Caco-2 (cell line): Measurements from ENCODE around the gene PRR3. TPM values are rescaled to one million over a fixed set of nuclear protein-coding genes. Genes with fewer than 3 reads are reported as not detected.
A peak's percentile ranks its signal among the peaks of the same experiment; 100 is the strongest.

Source experiments
- BruUV-seq: library from RNA; stranded (reverse); fragments of 400-500 nt; replicated peaks from 2 replicates; lab custom pipeline; 2021; lab: Mats Ljungman, UMichigan
- CTCF ChIA-PET: fragments of 300-600 bp; sonication (Branson Sonifier 250); formaldehyde crosslinking; loops from one replicate; lab custom pipeline; 2022; ENCODE audit warnings: antibody characterized with exemption; lab: Charles Lee
- POLR2A ChIA-PET: fragments of 300-600 bp; sonication (Branson Sonifier 250); formaldehyde crosslinking; loops from one replicate; lab custom pipeline; 2022; ENCODE audit warnings: antibody characterized with exemption; lab: Charles Lee
- DNase-seq, 2 experiments: peaks; one replicate each; pipeline versions ENCODE4 v3.0.0 to v3.0.0-alpha.2; 2020 to 2022
- H3K27me3 ChIP-seq: replicated peaks from 2 replicates; pipeline ENCODE4 v1.6.0; 2011; ENCODE audit warnings: low read length; ENCODE audit not compliant: control insufficient read depth, insufficient read depth
- H3K36me3 ChIP-seq: 2 replicates; pipeline ENCODE4 v1.5.1; 2011; ENCODE audit warnings: low read length; ENCODE audit not compliant: control insufficient read depth, insufficient read depth
- H3K4me1 ChIP-seq: fragments of 250-450 bp; sonication (Bioruptor Pico); 2 replicates; pipeline ENCODE4 v1.5.1; 2020; ENCODE audit warnings: mild to moderate bottlenecking
- H3K4me3 ChIP-seq: 2 replicates; pipeline ENCODE4 v1.5.1; 2011; ENCODE audit warnings: low read depth, mild to moderate bottlenecking, control low read depth, low read length
- H3K9me3 ChIP-seq: fragments of 250-450 bp; sonication (Bioruptor Pico); 2 replicates; pipeline ENCODE4 v1.5.1; 2020; ENCODE audit warnings: mild to moderate bottlenecking, moderate library complexity
- H3K27ac Mint-ChIP-seq: one replicate; pipeline ENCODE4 v1.8.0; 2022; ENCODE audit warnings: mixed read lengths; ENCODE audit not compliant: unreplicated experiment
- H3K27me3 Mint-ChIP-seq: one replicate; pipeline ENCODE4 v1.8.0; 2022; ENCODE audit warnings: mixed read lengths; ENCODE audit not compliant: insufficient read depth, unreplicated experiment
- H3K36me3 Mint-ChIP-seq: one replicate; pipeline ENCODE4 v1.8.0; 2022; ENCODE audit warnings: mild to moderate bottlenecking, mixed read lengths; ENCODE audit not compliant: insufficient read depth, unreplicated experiment
- H3K4me1 Mint-ChIP-seq: one replicate; pipeline ENCODE4 v1.8.0; 2022; ENCODE audit warnings: low read depth, mixed read lengths; ENCODE audit not compliant: unreplicated experiment
- H3K4me3 Mint-ChIP-seq: one replicate; pipeline ENCODE4 v1.8.0; 2022; ENCODE audit warnings: mild to moderate bottlenecking, moderate library complexity, mixed read lengths; ENCODE audit not compliant: unreplicated experiment
- H3K9me3 Mint-ChIP-seq: one replicate; pipeline ENCODE4 v1.8.0; 2022; ENCODE audit warnings: mixed read lengths; ENCODE audit not compliant: unreplicated experiment
- CTCF ChIP-seq, 2 experiments: fragments of 200-600 bp in 1 of 2; IDR thresholded peaks; 1 replicate in 1 of 2; 2 replicates in 1 of 2; pipeline versions ENCODE4 v1.5.1 to v1.8.0; 2011 to 2022; ENCODE audit warnings: antibody characterized with exemption in 1 of 2, control low read depth in 1 of 2, inconsistent platforms in 1 of 2, low read depth in 1 of 2, low read length in 1 of 2, mild to moderate bottlenecking in 1 of 2, moderate library complexity in 1 of 2; ENCODE audit not compliant: insufficient read depth in 1 of 2, severe bottlenecking in 1 of 2, unreplicated experiment in 1 of 2
- intact Hi-C: fragments of 100-400 bp; cut with micrococcal nuclease; formaldehyde crosslinking; loops from one replicate; pipeline ENCODE4 v1.10.0; 2022; ENCODE audit not compliant: unreplicated experiment
- microRNA-seq: library from miRNA; unstranded; fragments of <30 nt; microRNA quantifications from one replicate; pipeline ENCODE4 v1.2.0, GENCODE V29; 2022
- total RNA-seq: library from RNA; stranded (reverse); gene quantifications from 2 replicates; pipeline ENCODE4 v1.2.3, GENCODE V29; 2022

Gene PRR3
- total RNA-seq, 1 experiment from 2014 or later: 20.3 TPM

DNA sequence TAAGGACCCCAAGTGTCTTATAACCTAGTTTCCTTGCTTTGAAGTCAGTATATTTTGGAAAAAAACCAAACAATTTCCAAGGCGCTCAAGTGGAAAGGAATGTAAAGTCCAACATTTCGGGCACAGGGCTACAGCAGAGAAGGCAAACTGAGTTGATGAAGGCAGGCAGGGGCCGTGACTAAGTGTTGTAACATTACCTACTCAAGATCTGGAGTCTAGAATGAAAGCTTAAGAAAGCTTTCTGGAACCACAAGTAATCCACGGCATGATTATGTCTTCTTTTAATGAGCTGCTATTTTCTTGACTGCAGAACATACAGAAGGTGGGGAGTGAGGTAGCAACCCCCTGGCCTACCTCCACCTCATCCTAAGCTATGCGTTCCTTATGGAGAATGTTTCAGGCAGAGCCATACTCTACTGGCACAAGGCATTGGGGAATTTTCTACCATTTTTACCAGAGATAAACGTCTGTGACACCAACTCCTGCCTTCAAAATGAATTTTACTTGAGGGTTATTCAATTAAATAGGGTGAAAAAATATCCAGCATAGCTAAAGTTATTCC lies 55.7 kb downstream of the PRR3 start:
- no peak for TF ChIP-seq CTCF (IDR thresholded peaks at IDR 0.05; ENCODE audit: insufficient read depth in 1 of 2, low read depth in 1 of 2, low read length in 1 of 2, severe bottlenecking in 1 of 2, unreplicated experiment in 1 of 2)
- Histone ChIP-seq H3K9me3 (no peaks in the 10 kb centered on the region), H3K4me3 (no peak overlapping the region), H3K36me3 (peaks cover 3% of the 10 kb centered on the region), H3K27me3 (no peaks in the 10 kb centered on the region), H3K4me1 (no peaks in the 10 kb centered on the region)
- Mint-ChIP-seq H3K36me3 (peaks cover 91% of the 10 kb centered on the region), H3K9me3 (no peaks in the 10 kb centered on the region), H3K4me3 (no peak overlapping the region), H3K27ac (no peak overlapping the region), H3K27me3 (peaks cover 6% of the 10 kb centered on the region), H3K4me1 (peaks cover 22% of the 10 kb centered on the region)
- POLR2A ChIA-PET: interaction anchor here (1.0 to 1.3 kb wide), 4 partner anchors 12 to 104 kb away, joined by 4 read pairs; partner anchors contain the start of gene MDC1
- no TSS peak for BruUV-seq
- intact Hi-C loops: no loop called here
- CTCF ChIA-PET: interaction anchor here (0.8 kb wide), 1 partner anchor 131 kb away, joined by 3 read pairs; no protein-coding TSS in a partner anchor
- no peak for DNase-seq

Small RNA genes within 50 kb of the gene (microRNA-seq; reads per million reads assigned to microRNA genes)
- gene MIR877: 258 reads per million, percentile 78 among the genes with 10 or more reads in this experiment

Other genes with a start within 250 kb of the PRR3 start
- 12.7 and 14.5 TPM in 2 replicates for gene TRIM39, start 230.4 kb upstream of the PRR3 start, total RNA-seq
- 44.2 and 47.5 TPM in 2 replicates for gene RPP21, start 212.1 kb upstream of the PRR3 start, total RNA-seq
- gene HLA-E, start 67.8 kb upstream of the PRR3 start, total RNA-seq: 47.0 and 49.6 TPM in 2 replicates
- gene GNL1, start 806 bp upstream of the PRR3 start, total RNA-seq: 84.1 and 94.1 TPM in 2 replicates
- gene ABCF1, start 14.1 kb downstream of the PRR3 start, total RNA-seq: 93.7 and 95.6 TPM in 2 replicates
- 91.3 and 95.4 TPM in 2 replicates for gene PPP1R10, start 59.9 kb downstream of the PRR3 start, total RNA-seq
- gene MRPS18B, start 60.5 kb downstream of the PRR3 start, total RNA-seq: 60.0 and 62.6 TPM in 2 replicates
- 17.9 and 19.7 TPM in 2 replicates for gene ATAT1, start 69.6 kb downstream of the PRR3 start, total RNA-seq
- gene C6orf136, start 89.8 kb downstream of the PRR3 start, total RNA-seq: 25.4 and 25.7 TPM in 2 replicates
- 36.6 and 40.6 TPM in 2 replicates for gene DHX16, start 115.7 kb downstream of the PRR3 start, total RNA-seq
- 6.6 and 9.7 TPM in 2 replicates for gene PPP1R18, start 129.3 kb downstream of the PRR3 start, total RNA-seq
- 31.7 and 32.1 TPM in 2 replicates for gene NRM, start 133.7 kb downstream of the PRR3 start, total RNA-seq
- gene MDC1, start 160.0 kb downstream of the PRR3 start, total RNA-seq: 46.6 and 48.6 TPM in 2 replicates
- gene TUBB, start 163.1 kb downstream of the PRR3 start, total RNA-seq: 742 and 788 TPM in 2 replicates
- gene FLOT1, start 185.4 kb downstream of the PRR3 start, total RNA-seq: 101 and 113 TPM in 2 replicates
- gene IER3, start 187.3 kb downstream of the PRR3 start, total RNA-seq: 13.0 and 17.4 TPM in 2 replicates